Measurements from ENCODE around the gene TRAF5.

TRAF5 gene

GRCh38 chr1:211327346-211327921, 801 bp downstream of the TRAF5 start:
- peak; percentile 68 for DNase-seq (ENCODE audit: low read depth, low spot score)

DNA sequence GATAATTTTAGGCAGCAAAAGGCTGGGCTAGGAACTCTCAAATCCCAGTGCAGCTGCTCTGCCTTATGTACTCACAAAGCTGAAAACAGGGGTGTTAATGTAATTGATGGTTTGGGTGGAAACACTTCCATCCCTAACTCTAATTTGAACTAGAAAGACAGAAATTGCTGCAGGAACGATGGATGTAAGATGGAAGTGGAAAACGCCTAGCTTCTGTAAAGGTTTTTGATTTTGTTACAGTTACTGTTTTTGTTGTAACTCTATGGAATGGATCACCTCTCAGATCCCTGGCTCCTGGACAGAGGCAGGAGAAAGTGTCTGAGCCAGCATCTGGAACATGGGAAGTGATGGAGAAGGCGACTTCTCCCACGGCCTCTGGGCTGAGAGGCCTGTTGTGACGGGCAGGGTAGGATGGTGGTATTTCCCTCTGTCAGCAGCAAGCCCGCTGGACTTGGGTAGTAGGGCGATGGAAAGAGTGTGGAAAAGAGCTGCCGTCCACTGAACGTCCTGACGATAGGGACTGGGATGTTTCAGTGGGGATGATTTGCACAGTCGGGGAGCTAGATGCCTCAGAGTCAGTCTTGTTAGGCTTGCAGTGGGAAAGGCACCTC, 1.6 kb downstream of the TRAF5 start:
- no peak for DNase-seq (ENCODE audit: low read depth, low spot score)

GRCh38 chr1:211328866-211329475, 2.3 kb downstream of the TRAF5 start:
- no peak for DNase-seq (ENCODE audit: low read depth, low spot score)

DNA sequence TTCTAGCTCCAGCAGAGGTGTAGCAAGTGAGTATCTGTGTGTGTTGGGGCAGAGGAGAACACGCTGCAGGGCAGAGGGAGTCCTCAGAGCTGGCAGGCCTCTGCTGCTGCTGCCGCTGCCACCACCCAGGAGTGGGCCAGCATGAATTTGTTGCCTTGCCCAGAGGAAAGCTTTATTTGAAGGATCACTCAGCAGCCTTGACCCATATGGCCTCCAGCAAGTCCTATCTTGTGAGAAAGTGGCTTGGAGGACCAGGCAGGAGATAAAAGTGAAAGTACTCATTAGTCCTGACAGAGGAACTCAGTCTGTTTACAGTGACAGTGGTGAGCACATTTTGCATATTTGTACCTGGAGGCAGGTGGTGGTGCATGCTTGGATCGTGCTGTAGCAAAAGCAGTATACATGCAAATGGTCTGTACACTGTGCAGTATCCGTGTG, 3.1 kb downstream of the TRAF5 start:
- no peak for DNase-seq (ENCODE audit: low read depth, low spot score)

DNA sequence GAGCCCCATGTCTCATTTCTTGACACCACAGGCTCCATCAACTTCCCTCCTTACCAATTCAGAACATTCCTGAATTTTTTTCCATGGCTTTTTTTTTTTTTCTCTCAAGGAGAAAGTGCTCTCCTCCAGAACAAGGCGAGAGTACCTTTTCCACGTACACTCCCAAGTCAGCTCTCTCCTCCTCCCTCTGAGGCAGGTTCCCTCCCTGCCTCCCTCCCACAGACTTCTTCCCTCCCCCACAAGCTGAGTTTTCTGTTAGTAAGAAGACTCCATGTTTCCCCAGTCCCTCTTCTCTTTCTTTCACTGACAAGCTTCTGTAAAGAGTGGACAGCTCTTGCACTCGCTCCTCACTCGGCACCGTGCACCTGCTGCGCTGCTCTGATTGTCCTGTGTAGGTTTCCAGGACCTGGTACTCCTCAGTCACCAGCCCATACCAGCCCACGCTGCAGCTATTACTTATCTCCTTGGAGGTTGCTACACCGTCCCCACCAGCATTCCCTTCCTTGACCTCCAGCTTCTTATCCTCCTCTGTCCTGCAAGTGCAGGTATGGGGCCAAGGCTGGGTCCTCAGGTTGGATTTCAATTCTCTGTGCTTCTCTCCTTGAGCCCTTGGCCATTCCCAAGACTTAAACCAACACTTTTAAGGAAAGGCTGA, 3.8 kb downstream of the TRAF5 start:
- DNase-seq (ENCODE audit: low read depth, low spot score): no peak

DNA sequence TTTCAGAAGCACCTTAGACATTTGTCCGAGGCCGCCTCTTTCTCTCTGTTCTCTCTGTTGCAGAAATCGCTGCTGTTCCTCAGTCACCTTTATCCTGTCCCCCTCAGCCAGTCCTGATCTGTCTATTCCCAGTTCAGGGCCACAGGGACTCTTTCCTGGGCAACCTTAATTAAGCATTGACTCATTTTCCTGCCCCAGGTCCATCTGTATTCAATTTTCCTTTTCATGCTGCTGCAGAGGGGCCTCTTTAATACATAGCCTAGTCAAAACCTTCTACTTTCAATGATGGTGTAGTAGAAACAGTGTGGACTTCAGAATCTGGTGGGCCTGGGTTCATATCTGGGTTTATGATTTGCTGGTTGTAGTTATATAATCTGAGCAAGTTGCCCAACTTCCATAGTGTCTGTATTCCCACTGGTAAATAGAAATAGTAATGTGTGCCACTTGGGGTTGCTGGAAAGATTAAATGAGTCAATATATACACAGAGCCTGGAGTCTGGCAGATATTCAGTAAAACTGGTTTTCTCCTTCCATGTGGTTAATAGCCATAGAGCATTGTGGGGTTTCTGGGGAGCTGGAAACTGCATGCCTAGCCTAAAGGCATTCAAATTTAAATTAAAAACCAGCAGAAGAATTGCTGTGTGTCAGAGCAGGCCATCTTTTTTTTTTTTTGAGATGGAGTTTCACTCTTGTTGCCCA, 4.5 kb downstream of the TRAF5 start:
- peak; percentile 29 for DNase-seq (ENCODE audit: low read depth, low spot score)

DNA sequence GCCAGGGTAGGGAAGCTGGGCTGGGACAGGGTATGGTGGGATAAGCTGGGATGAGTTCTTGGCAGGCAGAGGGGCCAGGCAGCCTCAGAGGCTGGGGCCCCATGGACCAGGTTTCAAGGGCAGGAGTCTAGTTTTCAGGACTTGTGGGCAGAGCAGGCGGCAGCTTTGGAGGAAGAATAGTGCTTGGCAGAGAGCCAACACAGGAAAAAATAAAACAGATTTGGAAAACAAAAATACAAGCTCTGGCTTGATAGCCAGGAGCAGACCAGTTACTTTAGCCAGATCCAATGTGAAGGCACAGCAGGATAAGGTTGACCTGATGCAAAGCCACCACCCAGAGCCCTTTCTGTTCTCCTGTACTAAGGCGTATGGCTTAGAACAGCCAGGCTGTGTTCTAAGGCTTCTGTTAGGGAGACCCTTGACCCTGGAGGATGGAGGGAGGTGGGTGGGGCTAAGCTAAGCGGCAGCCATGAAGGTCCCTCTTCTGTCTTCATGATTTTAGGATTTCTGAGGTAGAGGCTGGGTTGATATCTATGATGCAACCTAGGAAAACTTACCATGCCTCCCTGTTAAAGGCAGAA, 5.5 kb downstream of the TRAF5 start:
- peak; percentile 32 for DNase-seq (ENCODE audit: low read depth, low spot score)

- DNase-seq (ENCODE audit: low read depth, low spot score): no peak
Measured at GRCh38 chr1:211332830-211333229, 6.2 kb downstream of the TRAF5 start.

DNA sequence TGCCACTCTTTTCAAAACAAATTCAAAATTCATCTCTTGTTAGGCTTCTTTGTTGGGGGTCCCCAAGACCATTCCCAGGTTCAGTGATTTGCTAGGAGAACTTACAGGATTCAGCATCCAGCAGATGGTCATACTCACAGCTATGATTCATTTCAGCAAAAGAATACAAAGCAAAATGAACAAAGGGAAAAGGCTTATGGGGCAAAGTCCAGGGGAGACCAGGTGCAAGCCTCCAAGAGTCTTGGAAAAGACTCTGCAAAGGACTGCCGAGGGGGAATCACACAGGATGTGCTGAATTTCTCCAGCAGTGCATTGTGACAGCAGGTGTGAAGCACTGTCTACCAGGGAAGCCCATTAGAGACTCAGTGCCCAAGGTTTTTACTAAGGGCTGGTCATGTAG, 7.3 kb downstream of the TRAF5 start:
- no peak for DNase-seq (ENCODE audit: low read depth, low spot score)

GRCh38 chr1:211334986-211335385, 8.4 kb downstream of the TRAF5 start:
- DNase-seq (ENCODE audit: low read depth, low spot score): no peak

- DNase-seq (ENCODE audit: low read depth, low spot score): no peak
Measured at GRCh38 chr1:211335522-211336157, 9.0 kb downstream of the TRAF5 start.

DNA sequence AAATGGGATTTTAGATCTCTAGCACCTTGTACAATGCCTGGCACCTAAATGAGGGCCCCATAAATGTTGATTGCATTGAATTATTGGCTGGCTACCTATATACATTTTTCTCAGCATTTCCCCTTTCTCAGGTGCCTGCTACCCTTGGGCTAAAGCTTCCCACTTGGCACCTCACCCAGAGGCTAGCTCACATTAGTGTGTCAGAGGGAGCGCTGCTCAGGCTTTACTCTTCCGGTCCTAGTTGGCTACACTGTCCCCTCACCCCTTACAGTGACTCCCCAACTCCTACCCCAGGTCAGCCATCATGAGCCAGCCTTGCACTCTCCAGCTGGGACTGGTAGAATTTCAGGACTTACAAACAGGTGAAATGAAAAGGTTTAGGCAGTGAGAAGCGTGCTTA, 9.5 kb downstream of the TRAF5 start:
- DNase-seq (ENCODE audit: low read depth, low spot score): no peak

DNA sequence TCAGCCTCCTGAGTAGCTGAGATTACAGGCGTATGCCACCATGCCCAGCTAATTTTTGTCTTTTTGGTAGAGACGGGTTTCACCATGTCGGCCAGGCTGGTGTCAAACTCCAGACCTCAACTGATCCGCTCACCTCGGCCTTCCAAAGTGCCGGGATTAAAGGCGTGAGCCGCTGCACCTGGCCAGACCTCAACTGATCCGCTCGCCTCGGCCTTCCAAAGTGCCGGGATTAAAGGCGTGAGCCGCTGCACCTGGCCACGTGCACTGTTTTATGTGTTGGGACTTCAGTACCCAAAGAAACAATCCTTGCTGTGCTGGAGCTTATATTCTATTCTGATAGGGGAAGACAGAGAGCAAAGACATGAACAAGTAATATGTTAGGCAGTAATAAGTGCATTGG, 10.1 kb downstream of the TRAF5 start:
- DNase-seq (ENCODE audit: low read depth, low spot score): no peak

- no peak for DNase-seq (ENCODE audit: low read depth, low spot score)
Measured at GRCh38 chr1:211337430-211338223, 11.0 kb downstream of the TRAF5 start.

DNA sequence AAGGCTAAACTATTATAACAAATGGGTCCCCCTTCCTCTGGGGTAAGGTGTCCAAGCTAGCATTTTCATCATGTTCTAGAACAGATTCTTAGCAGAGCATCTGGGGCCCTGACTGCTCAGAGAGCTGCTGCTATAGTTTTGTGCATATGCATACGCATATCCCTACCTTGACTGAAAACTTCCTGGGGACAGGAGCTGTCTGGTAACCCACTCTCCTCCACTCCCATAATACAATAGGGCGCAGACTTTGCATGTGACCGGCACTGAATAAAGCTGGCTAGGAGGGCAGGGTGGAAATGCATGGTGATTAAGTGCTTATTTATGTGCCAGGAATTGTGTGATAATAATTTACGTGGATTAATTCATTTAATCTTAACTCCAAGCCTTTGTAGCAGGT, 11.6 kb downstream of the TRAF5 start:
- no peak for DNase-seq (ENCODE audit: low read depth, low spot score)

DNA sequence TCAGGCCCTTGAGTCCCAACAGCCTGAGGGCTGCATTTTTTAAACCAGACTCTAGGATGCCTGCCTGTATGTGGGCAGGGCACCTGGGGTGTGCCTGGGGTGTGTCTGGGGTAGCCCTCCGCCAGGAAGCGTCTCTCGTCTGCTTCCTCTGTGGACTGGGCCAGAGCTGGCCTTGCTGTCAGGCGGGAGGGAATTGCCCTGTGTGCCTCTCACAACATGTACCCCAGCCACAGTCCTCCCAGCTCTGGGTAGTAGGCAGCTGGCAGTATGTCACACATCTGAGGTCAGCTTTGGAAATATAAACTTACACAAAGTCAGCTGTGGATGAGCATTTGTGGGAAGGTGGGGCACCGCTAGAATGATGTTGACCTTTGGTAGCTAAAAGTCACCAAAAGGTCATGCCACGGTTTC, 13.0 kb downstream of the TRAF5 start:
- DNase-seq (ENCODE audit: low read depth, low spot score): no peak

DNA sequence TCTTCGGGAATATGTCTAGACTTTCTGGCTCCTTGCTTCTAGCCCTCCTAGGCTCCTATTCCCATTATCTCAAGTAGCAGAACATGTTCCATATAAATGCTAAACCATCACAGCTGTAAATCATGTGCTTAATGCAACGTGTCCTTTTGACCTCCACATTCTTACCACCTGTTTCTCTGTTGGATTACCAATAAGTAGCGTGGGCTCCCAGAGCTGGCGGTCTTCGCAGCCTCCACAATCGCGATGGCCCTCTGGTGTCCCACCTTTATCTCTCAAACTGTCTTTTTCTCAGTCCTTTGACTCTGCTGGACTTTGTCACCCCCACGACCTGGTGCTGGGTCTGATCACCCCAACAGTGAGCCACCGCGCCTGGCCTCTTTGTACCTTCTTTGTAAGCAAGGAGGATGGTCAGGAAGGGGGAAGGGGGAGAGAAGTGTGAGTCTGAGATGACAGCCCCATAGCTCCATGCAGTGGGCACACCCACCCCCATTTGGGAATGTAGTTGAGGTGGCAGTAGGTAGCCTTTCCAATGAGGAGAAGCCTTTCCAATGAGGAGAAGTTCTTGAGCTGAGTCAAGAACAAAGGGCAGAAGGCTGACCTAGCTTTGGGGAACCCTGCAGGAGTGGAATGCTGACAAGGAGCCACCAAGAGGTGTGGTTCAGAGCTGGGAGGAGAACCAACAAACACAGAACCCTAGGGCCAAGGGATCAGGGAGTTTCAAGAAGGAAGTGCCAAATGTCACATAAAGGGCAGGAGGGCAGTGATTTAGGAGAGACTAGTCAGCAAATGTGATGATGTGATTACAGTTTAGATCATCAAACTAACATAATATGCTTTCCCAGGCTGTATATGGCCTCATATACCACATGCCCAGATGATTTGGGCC, 14.2 kb downstream of the TRAF5 start:
- no peak for DNase-seq (ENCODE audit: low read depth, low spot score)

DNA sequence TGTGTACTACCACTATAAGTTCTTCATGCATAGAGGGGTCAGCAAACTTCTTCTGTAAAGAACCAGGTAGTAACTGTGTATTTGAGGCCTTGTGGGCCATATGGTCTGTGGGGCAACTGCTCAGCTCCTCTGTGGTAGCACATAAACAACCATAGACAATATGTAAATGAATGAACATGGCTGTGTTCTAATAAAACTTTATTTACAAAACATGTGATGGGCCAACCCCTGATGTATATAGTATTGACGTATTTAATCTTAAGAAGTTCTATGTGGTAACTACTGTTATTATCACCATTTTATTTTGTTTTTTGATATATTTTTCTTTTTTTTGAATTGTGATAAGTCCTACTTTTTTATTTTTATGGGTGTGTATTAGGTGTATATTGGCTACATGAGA, 15.4 kb downstream of the TRAF5 start:
- no peak for DNase-seq (ENCODE audit: low read depth, low spot score)

DNA sequence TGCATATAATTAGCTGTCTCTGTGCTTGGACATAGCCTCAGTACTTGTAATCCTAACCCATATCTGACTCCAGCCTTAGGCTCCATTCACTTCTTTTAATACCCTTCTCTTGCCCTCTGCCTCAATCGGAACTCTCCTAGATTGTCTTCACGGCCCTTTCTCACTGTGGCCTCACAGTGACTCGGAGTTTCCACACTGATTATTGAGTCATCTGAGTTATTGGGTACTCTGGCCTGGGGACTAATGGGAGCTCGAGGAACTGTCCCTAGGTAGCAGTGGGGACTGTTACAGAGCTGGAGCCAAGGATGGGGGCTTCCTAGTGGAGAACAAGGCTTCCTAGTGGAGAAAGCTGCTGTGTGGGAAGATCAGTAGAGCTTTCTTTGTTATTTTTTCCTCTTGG, 17.0 kb downstream of the TRAF5 start:
- no peak for DNase-seq (ENCODE audit: low read depth, low spot score)
